ENCODE measurements around the gene FUT8.

DNA sequence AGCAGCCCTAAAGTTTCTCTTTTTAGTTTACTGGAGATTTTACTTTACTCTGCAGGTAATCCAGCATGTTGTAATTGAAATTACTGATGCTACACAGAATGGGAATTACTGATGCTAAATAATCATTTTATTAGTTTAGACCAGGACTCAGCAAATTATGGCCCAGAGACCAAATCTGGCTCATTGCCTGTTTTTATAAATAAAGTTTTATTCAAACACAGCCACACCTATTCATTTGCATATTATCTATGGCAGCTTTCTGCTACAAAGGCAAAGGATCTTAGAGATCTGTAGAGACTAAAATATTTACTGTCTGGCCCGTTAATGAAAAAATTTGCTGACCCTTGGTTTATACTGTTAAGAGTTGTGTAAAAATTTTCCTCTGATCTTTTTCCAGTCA is 216.1 kb downstream of the FUT8 start:
- TF ChIP-seq, protein P1, sequence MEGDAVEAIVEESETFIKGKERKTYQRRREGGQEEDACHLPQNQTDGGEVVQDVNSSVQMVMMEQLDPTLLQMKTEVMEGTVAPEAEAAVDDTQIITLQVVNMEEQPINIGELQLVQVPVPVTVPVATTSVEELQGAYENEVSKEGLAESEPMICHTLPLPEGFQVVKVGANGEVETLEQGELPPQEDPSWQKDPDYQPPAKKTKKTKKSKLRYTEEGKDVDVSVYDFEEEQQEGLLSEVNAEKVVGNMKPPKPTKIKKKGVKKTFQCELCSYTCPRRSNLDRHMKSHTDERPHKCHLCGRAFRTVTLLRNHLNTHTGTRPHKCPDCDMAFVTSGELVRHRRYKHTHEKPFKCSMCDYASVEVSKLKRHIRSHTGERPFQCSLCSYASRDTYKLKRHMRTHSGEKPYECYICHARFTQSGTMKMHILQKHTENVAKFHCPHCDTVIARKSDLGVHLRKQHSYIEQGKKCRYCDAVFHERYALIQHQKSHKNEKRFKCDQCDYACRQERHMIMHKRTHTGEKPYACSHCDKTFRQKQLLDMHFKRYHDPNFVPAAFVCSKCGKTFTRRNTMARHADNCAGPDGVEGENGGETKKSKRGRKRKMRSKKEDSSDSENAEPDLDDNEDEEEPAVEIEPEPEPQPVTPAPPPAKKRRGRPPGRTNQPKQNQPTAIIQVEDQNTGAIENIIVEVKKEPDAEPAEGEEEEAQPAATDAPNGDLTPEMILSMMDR (IDR thresholded peaks at IDR 0.05) = no peak
- TF ChIP-seq POLR2A (IDR thresholded peaks at IDR 0.05) = no peak

Measured in thyroid gland (tissue), 4 donors.